ENCODE measurements around the gene CDH11. TPM values are rescaled to one million over a fixed set of nuclear protein-coding genes. Genes with fewer than 3 reads are reported as not detected.

CDH11 gene
- total RNA-seq, 3 donors from 2014 or later = 6.4 to 24.7 (median 12.6) TPM

DNA sequence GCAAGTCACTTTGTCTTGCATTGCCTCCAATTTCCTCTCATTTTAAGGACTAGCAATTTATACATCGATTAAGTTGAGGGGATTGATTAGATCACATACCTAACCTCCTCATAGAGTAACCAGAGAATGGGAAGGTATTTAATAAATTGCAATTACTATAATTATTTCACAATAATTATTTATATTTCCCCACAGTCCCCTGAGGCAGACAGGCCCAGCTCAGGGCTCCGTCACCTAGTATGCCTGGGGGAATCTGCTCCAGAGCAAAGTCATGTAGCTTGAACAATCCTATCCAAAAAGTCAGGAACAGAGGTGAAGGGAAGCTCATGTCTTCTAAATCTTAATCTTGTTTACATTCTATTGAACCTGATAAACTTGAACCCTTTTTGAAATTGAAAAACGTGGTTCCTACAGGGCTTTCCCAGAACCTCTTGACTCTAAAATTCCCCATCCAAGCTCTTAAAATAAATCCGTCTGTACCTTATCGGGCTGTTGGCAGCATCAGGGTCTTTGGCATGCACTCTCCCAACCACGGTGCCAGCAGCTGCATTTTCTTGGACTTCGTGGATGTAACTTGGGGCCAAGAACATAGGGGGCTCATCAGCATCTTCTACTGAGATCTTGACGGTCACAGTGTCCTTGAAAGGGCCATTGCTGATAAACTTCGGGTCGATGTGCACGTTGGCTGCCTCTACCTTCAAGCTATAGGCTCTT lies 140.1 kb downstream of the CDH11 start:
- no peak for DNase-seq
- ATAC-seq = no peak
- TF ChIP-seq, protein P1, sequence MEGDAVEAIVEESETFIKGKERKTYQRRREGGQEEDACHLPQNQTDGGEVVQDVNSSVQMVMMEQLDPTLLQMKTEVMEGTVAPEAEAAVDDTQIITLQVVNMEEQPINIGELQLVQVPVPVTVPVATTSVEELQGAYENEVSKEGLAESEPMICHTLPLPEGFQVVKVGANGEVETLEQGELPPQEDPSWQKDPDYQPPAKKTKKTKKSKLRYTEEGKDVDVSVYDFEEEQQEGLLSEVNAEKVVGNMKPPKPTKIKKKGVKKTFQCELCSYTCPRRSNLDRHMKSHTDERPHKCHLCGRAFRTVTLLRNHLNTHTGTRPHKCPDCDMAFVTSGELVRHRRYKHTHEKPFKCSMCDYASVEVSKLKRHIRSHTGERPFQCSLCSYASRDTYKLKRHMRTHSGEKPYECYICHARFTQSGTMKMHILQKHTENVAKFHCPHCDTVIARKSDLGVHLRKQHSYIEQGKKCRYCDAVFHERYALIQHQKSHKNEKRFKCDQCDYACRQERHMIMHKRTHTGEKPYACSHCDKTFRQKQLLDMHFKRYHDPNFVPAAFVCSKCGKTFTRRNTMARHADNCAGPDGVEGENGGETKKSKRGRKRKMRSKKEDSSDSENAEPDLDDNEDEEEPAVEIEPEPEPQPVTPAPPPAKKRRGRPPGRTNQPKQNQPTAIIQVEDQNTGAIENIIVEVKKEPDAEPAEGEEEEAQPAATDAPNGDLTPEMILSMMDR (IDR thresholded peaks at IDR 0.05) = no peak
- no peak overlapping the region for H3K4me3 ChIP-seq
- intact Hi-C loops (cut with DNase I, micrococcal nuclease) = no loop called here
- H3K36me3 ChIP-seq (ENCODE audit: low read depth) = no peaks in the 10 kb centered on the region
- no peaks in the 10 kb centered on the region for H3K9me3 ChIP-seq
- H3K4me1 ChIP-seq (ENCODE audit: low read depth) = no peaks in the 10 kb centered on the region

DNA sequence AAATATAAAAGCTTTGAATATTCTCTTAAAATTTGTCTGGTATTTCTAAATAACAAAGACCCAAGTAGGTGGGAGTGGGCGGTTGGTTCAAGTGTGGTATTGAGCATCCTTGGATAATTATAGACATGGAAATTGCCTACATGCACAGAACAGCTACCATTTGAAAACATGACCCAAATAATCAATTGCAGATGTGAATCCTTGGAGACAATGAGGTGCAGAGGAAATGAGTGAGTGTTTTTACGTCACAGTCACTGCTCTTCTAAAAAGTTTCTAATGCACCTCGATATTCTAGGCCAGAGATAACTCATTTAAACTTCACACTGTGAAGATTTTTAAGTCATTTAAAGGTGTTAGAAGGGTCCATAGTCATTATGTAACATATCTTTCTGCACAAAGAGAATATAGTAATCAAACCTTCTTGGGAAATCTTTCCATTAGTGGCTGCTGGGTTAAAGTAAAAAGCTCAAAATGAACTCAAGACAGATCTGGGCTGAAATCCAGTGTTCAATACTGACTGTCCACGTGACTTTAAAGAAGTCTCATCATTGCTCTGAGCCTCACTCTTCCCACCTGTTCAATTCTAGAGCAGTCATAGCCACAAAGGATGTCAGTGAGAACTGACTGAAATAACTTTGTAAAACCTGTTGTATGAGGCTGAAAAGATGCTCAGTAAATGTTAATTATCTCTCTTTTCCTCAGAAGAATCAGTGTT lies 144.5 kb downstream of the CDH11 start:
- DNase-seq = no peak
- Histone ChIP-seq H3K36me3 (ENCODE audit: low read depth) (no peaks in the 10 kb centered on the region), H3K4me1 (ENCODE audit: low read depth) (no peaks in the 10 kb centered on the region), H3K9me3 (no peaks in the 10 kb centered on the region), H3K4me3 (no peak overlapping the region)
- ATAC-seq = no peak
- TF ChIP-seq, protein P1 (IDR thresholded peaks at IDR 0.05) = no peak
- intact Hi-C loops (cut with DNase I, micrococcal nuclease) = no loop called here

DNA sequence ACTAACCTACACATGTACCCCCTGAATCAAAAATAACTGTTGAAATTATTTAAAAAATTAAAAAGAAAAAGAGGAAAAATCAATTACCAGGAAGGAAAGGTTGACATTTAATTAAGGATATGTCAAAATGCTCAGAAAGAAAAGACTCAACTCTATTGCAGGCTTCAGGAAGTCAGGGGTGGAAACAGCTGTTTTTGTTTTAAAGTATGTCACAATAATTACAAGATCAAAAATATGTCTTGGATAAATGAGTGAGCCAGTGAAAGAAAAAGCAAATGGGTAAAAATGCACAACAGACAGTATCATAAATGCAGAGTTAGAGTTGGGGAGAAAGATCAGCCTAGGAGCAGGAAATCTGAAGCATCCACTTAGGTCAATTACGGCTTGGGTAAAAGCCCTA lies 146.0 kb downstream of the CDH11 start:
- intact Hi-C loops (cut with DNase I, micrococcal nuclease) = no loop called here
- DNase-seq (no peak), ATAC-seq (no peak)
- Histone ChIP-seq H3K9me3 (no peaks in the 10 kb centered on the region), H3K4me1 (ENCODE audit: low read depth) (no peaks in the 10 kb centered on the region), H3K36me3 (ENCODE audit: low read depth) (no peaks in the 10 kb centered on the region), H3K4me3 (no peak overlapping the region)
- TF ChIP-seq, protein P1 (IDR thresholded peaks at IDR 0.05) = no peak

DNA sequence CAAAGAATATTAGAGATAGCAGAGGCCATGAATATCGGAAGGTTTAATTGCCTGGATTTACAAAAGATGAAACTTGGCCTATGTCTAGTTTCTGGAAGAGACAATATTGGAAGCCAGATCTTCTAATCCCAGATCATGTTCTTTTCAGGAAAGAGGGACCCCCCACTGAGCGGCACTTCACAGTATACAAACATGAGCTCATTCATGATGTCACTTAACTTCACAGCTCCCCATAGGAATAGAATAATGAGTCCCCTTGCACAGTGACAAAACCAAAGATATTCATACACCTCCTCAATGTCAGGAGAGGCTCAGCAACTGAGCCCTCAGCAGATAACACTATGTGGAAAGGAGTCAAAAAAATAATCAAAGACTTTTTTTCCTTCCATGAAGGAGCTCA lies 147.5 kb downstream of the CDH11 start:
- Histone ChIP-seq H3K4me3 (no peak overlapping the region), H3K4me1 (ENCODE audit: low read depth) (no peaks in the 10 kb centered on the region), H3K9me3 (no peaks in the 10 kb centered on the region), H3K36me3 (ENCODE audit: low read depth) (no peaks in the 10 kb centered on the region)
- no peak for DNase-seq
- intact Hi-C loops (cut with DNase I, micrococcal nuclease) = no loop called here
- TF ChIP-seq, protein P1 (IDR thresholded peaks at IDR 0.05) = no peak
- ATAC-seq = no peak

DNA sequence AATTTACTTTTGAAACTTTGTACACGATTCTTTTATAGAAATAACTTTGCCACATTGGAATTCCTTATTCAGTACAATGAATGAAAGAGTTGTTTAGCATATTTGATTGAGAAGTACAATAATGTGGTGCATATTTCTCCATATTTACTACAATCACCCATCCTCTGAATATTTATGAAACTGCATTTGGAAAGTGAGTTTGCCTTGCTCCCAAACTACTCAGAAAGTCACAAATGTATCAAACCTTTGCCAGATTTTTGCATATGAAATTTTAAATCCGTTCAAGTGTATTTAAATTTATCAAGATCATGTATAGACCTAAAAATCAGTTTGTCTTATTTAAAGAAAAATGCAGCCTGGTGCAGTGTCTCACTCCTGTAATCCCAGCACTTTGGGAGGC lies 148.7 kb downstream of the CDH11 start:
- TF ChIP-seq, protein P1 (IDR thresholded peaks at IDR 0.05) = no peak
- Histone ChIP-seq H3K36me3 (ENCODE audit: low read depth) (no peaks in the 10 kb centered on the region), H3K9me3 (no peaks in the 10 kb centered on the region), H3K4me3 (no peak overlapping the region), H3K4me1 (ENCODE audit: low read depth) (no peaks in the 10 kb centered on the region)
- DNase-seq (no peak), ATAC-seq (no peak)
- intact Hi-C loops (cut with DNase I, micrococcal nuclease) = no loop called here

All from mucosa of descending colon (tissue), 3 donors.